Hepatocyte (in vitro differentiated cells): ENCODE data around the gene OS9. TPM values are rescaled to one million over a fixed set of nuclear protein-coding genes. Genes with fewer than 3 reads are reported as not detected.
"Not testable (repeated sequence)": the region's sequence is repeated elsewhere in the genome, so short reads cannot be mapped to it uniquely, and the experiment has no call there.

ENCODE experiments used
- DNase-seq: peaks from one replicate; pipeline ENCODE4 v3.0.0-alpha.2; 2016; ENCODE audit warnings: low spot score
- H2AFZ ChIP-seq: fragments of 200-600 bp; sonication (generic); 2 replicates; pipeline ENCODE4 v1.6.0; 2016; ENCODE audit warnings: antibody characterized with exemption, mild to moderate bottlenecking
- H3K27ac ChIP-seq: fragments of 200-600 bp; sonication (generic); 2 replicates; pipeline ENCODE4 v1.5.1; 2016; ENCODE audit warnings: mild to moderate bottlenecking
- H3K27me3 ChIP-seq: fragments of 200-600 bp; sonication (generic); 2 replicates; pipeline ENCODE4 v1.6.1; 2016
- H3K36me3 ChIP-seq: fragments of 200-600 bp; sonication (generic); replicated peaks from 2 replicates; pipeline ENCODE4 v1.5.1; 2016; ENCODE audit warnings: low read depth; ENCODE audit not compliant: insufficient read depth
- H3K4me1 ChIP-seq: fragments of 200-600 bp; sonication (generic); 2 replicates; pipeline ENCODE4 v1.5.1; 2016; ENCODE audit warnings: mild to moderate bottlenecking, moderate library complexity; ENCODE audit not compliant: insufficient read depth
- H3K4me2 ChIP-seq: fragments of 200-600 bp; sonication (generic); 2 replicates; pipeline ENCODE4 v1.6.0; 2016
- H3K4me3 ChIP-seq: fragments of 200-600 bp; sonication (generic); 2 replicates; pipeline ENCODE4 v1.5.1; 2016; ENCODE audit warnings: mild to moderate bottlenecking
- H3K79me2 ChIP-seq: fragments of 200-600 bp; sonication (generic); 2 replicates; pipeline ENCODE4 v1.6.0; 2017; ENCODE audit warnings: mild to moderate bottlenecking
- H3K9me2 ChIP-seq: fragments of 200-600 bp; sonication (generic); replicated peaks from 2 replicates; pipeline ENCODE4 v1.6.0; 2017; ENCODE audit warnings: mild to moderate bottlenecking; ENCODE audit not compliant: insufficient read depth
- H3K9me3 ChIP-seq: fragments of 200-600 bp; sonication (generic); 2 replicates; pipeline ENCODE4 v1.5.1; 2016; ENCODE audit warnings: low read depth, mild to moderate bottlenecking
- H4K20me1 ChIP-seq: fragments of 200-600 bp; sonication (generic); 2 replicates; pipeline ENCODE4 v1.6.0; 2016; ENCODE audit warnings: mild to moderate bottlenecking; ENCODE audit not compliant: insufficient read depth, poor library complexity, severe bottlenecking
- CTCF ChIP-seq: fragments of 200-600 bp; sonication (generic); IDR thresholded peaks from 2 replicates; pipeline ENCODE4 v1.5.1; 2016; ENCODE audit warnings: antibody characterized with exemption, mild to moderate bottlenecking; ENCODE audit not compliant: poor library complexity
- EZH2 ChIP-seq: fragments of 200-600 bp; sonication (generic); IDR thresholded peaks from 2 replicates; pipeline ENCODE4 v1.6.1; 2016; ENCODE audit warnings: antibody characterized with exemption, mild to moderate bottlenecking, borderline replicate concordance
- EZH2phosphoT487 ChIP-seq: fragments of 200-600 bp; sonication (generic); IDR thresholded peaks from one replicate; pipeline ENCODE4 v1.6.1; 2018; ENCODE audit warnings: antibody characterized with exemption, mild to moderate bottlenecking, low read depth, moderate library complexity; ENCODE audit not compliant: unreplicated experiment, severe bottlenecking
- WGBS: methylation state at CpG from one replicate; pipeline ENCODE4 v1.1.6; 2016; ENCODE audit warnings: low lambda C conversion rate; ENCODE audit errors: missing lambda C conversion rate; 5-methylcytosine and 5-hydroxymethylcytosine counted together
- polyA plus RNA-seq: library from polyadenylated mRNA; unstranded; fragments of >200 nt; fragmentation: Nextera tagmentation; extraction: Ambion mirVana; gene quantifications from 2 replicates; pipeline ENCODE4 v1.2.1, GENCODE V29; 2016
- total RNA-seq: library from RNA; depleted of rRNA; stranded (reverse); fragments of >200 nt; gene quantifications from 2 replicates; pipeline ENCODE4 v1.2.3, GENCODE V29; 2014

Gene OS9
- total and polyA plus RNA-seq, 2 experiments from 2014 or later: 243 to 366 TPM

- H3K27me3 ChIP-seq: peaks cover 4% of the 10 kb centered on the region
- no peak overlapping the region for H3K27ac ChIP-seq
- 98% methylated on average over 15 of the region's 15 CpGs for WGBS
- peak; percentile 2 for DNase-seq
- H3K9me2 ChIP-seq: no peaks in the 10 kb centered on the region
- H3K4me3 ChIP-seq: no peak overlapping the region
- H3K4me2 ChIP-seq: no peak overlapping the region
- no peaks in the 10 kb centered on the region for H3K4me1 ChIP-seq
- no peaks in the 10 kb centered on the region for H4K20me1 ChIP-seq
- no peaks in the 10 kb centered on the region for H3K9me3 ChIP-seq
- TF ChIP-seq EZH2 (no peak), CTCF (no peak), EZH2phosphoT487 (no peak)
- H3K36me3 ChIP-seq: no peaks in the 10 kb centered on the region
- no peak overlapping the region for H2AFZ ChIP-seq
- no peaks in the 10 kb centered on the region for H3K79me2 ChIP-seq
Measured at GRCh38 chr12:57718641-57719528, 25.0 kb downstream of the OS9 start.

- Histone ChIP-seq H3K9me2 (no peaks in the 10 kb centered on the region), H4K20me1 (no peaks in the 10 kb centered on the region), H3K4me3 (no peak overlapping the region), H3K79me2 (no peaks in the 10 kb centered on the region), H2AFZ (no peak overlapping the region), H3K9me3 (no peaks in the 10 kb centered on the region), H3K36me3 (no peaks in the 10 kb centered on the region), H3K4me1 (no peaks in the 10 kb centered on the region), H3K27ac (no peak overlapping the region), H3K4me2 (no peak overlapping the region), H3K27me3 (peaks cover 15% of the 10 kb centered on the region)
- peak; percentile 1 for DNase-seq
- no peak for TF ChIP-seq CTCF
- TF ChIP-seq EZH2phosphoT487: no peak
- TF ChIP-seq EZH2: no peak
- WGBS: 95% methylated on average over 20 of the region's 20 CpGs
Measured at GRCh38 chr12:57719777-57720605, 26.1 kb downstream of the OS9 start.

GRCh38 chr12:57720606-57721595 lies 27.0 kb downstream of the OS9 start:
- Histone ChIP-seq H3K36me3 (no peaks in the 10 kb centered on the region), H3K4me3 (no peak overlapping the region), H3K9me2 (no peaks in the 10 kb centered on the region), H2AFZ (no peak overlapping the region), H3K27me3 (peaks cover 21% of the 10 kb centered on the region), H3K27ac (no peak overlapping the region), H3K4me1 (no peaks in the 10 kb centered on the region), H4K20me1 (no peaks in the 10 kb centered on the region), H3K79me2 (no peaks in the 10 kb centered on the region), H3K9me3 (no peaks in the 10 kb centered on the region), H3K4me2 (no peak overlapping the region)
- TF ChIP-seq EZH2 (no peak), EZH2phosphoT487 (no peak), CTCF (no peak)
- DNase-seq: peak; percentile 2
- 94% methylated on average over 11 of the region's 11 CpGs for WGBS

GRCh38 chr12:57721846-57722608 lies 28.1 kb downstream of the OS9 start:
- not testable (repeated sequence) for DNase-seq, H2AFZ ChIP-seq, H3K79me2 ChIP-seq, H3K4me2 ChIP-seq, H3K9me3 ChIP-seq, H3K4me1 ChIP-seq, H3K4me3 ChIP-seq, H3K9me2 ChIP-seq, H4K20me1 ChIP-seq, H3K36me3 ChIP-seq, H3K27ac ChIP-seq
- WGBS: 96% methylated on average over 16 of the region's 16 CpGs
- peaks cover 30% of the 10 kb centered on the region for H3K27me3 ChIP-seq
